ENCODE results near the gene LNP1.
"Not testable (repeated sequence)": the region's sequence is repeated elsewhere in the genome, so short reads cannot be mapped to it uniquely, and the experiment has no call there.

Gene LNP1

GRCh38 chr3:100400780-100401673 is at the start of gene LNP1, which contains the start of gene TOMM70:
Gene LNP1 (plus strand): TSS chr3:100401539. CDS start chr3:100429730, 28,191 bp downstream.
Gene TOMM70 (minus strand): TSS chr3:100401089. CDS start chr3:100400949, 140 bp downstream.
- H3K9ac ChIP-seq (ENCODE audit: low read length) = peak within 1 kb of the TSS; percentile 89
- H3K4me3 ChIP-seq (ENCODE audit: low read length) = peak within 1 kb of the TSS; percentile 84
- H2AFZ ChIP-seq (ENCODE audit: low read depth, low read length) = peak within 1 kb of the TSS; percentile 99
- peaks cover 79% of the 10 kb centered on the region for H3K79me2 ChIP-seq (ENCODE audit: low read length)
- H3K9me3 ChIP-seq (ENCODE audit: insufficient read depth, low read length) = no peaks in the 10 kb centered on the region
- H3K4me2 ChIP-seq (ENCODE audit: low read length) = peak within 1 kb of the TSS; percentile 88
- H3K27ac ChIP-seq (ENCODE audit: low read length) = peak within 1 kb of the TSS; percentile 87
- TF ChIP-seq CTCF (IDR thresholded peaks at IDR 0.05; ENCODE audit: low read depth, low read length) = no peak
- peaks cover 21% of the 10 kb centered on the region for H3K36me3 ChIP-seq (replicated peaks; ENCODE audit: low read depth, low read length)
- H3K4me1 ChIP-seq (ENCODE audit: low read length) = peaks cover 28% of the 10 kb centered on the region
- H4K20me1 ChIP-seq (ENCODE audit: insufficient read depth, low read length) = peaks cover 20% of the 10 kb centered on the region
- H3K27me3 ChIP-seq (ENCODE audit: low read depth, low read length) = no peaks in the 10 kb centered on the region

- not testable (repeated sequence) for H3K79me2 ChIP-seq (ENCODE audit: low read length); H3K9me3 ChIP-seq (ENCODE audit: insufficient read depth, low read length); H3K4me3 ChIP-seq (ENCODE audit: low read length); H3K9ac ChIP-seq (ENCODE audit: low read length); H4K20me1 ChIP-seq (ENCODE audit: insufficient read depth, low read length); H3K27ac ChIP-seq (ENCODE audit: low read length); H3K27me3 ChIP-seq (ENCODE audit: low read depth, low read length); H3K4me2 ChIP-seq (ENCODE audit: low read length); H2AFZ ChIP-seq (ENCODE audit: low read depth, low read length); H3K4me1 ChIP-seq (ENCODE audit: low read length)
- H3K36me3 ChIP-seq (replicated peaks; ENCODE audit: low read depth, low read length) = peaks cover 58% of the 10 kb centered on the region
Observed at GRCh38 chr3:100351770-100352169, 49.6 kb upstream of the LNP1 start.

GRCh38 chr3:100352296-100353231 is 48.8 kb upstream of the LNP1 start:
- H2AFZ ChIP-seq (ENCODE audit: low read depth, low read length) = no peak overlapping the region
- 0 out of 2 replicates have a peak, but pooled peaks cover 5% of the 10 kb centered on the region for H3K4me1 ChIP-seq (ENCODE audit: low read length)
- no peak for TF ChIP-seq CTCF (IDR thresholded peaks at IDR 0.05; ENCODE audit: low read depth, low read length)
- no peak for TF ChIP-seq EZH2phosphoT487 (IDR thresholded peaks at IDR 0.05; ENCODE audit: low read depth)
- no peak overlapping the region for H3K9ac ChIP-seq (ENCODE audit: low read length)
- H3K27me3 ChIP-seq (ENCODE audit: low read depth, low read length) = no peaks in the 10 kb centered on the region
- no peaks in the 10 kb centered on the region for H3K79me2 ChIP-seq (ENCODE audit: low read length)
- no peak overlapping the region for H3K4me2 ChIP-seq (ENCODE audit: low read length)
- no peak overlapping the region for H3K4me3 ChIP-seq (ENCODE audit: low read length)
- peaks cover 60% of the 10 kb centered on the region for H3K36me3 ChIP-seq (replicated peaks; ENCODE audit: low read depth, low read length)
- no peaks in the 10 kb centered on the region for H3K9me3 ChIP-seq (ENCODE audit: insufficient read depth, low read length)
- H3K27ac ChIP-seq (ENCODE audit: low read length) = no peak overlapping the region
- H4K20me1 ChIP-seq (ENCODE audit: insufficient read depth, low read length) = no peaks in the 10 kb centered on the region

GRCh38 chr3:100354850-100355249 is 46.5 kb upstream of the LNP1 start:
- peaks cover 53% of the 10 kb centered on the region for H3K36me3 ChIP-seq (replicated peaks; ENCODE audit: low read depth, low read length)
- H3K4me2 ChIP-seq (ENCODE audit: low read length) = no peak overlapping the region

More at GRCh38 chr3:100354850-100355249, 46.5 kb upstream of the LNP1 start:
- Histone ChIP-seq H3K27ac (ENCODE audit: low read length) (no peak overlapping the region), H3K9ac (ENCODE audit: low read length) (no peak overlapping the region), H2AFZ (ENCODE audit: low read depth, low read length) (no peak overlapping the region), H3K4me1 (ENCODE audit: low read length) (0 out of 2 replicates have a peak, but pooled peaks cover 5% of the 10 kb centered on the region), H3K4me3 (ENCODE audit: low read length) (no peak overlapping the region), H3K27me3 (ENCODE audit: low read depth, low read length) (no peaks in the 10 kb centered on the region), H3K79me2 (ENCODE audit: low read length) (no peaks in the 10 kb centered on the region), H3K9me3 (ENCODE audit: insufficient read depth, low read length) (no peaks in the 10 kb centered on the region), H4K20me1 (ENCODE audit: insufficient read depth, low read length) (no peaks in the 10 kb centered on the region)
- TF ChIP-seq EZH2phosphoT487 (IDR thresholded peaks at IDR 0.05; ENCODE audit: low read depth) (no peak), CTCF (IDR thresholded peaks at IDR 0.05; ENCODE audit: low read depth, low read length) (no peak)
